HTERT RPE-1 (cell line): Measurements from ENCODE around the gene TOX4.

Experiments used
- in situ Hi-C: fragments of 300-500 bp; cut with MboI; formaldehyde crosslinking; loops from 4 replicates; pipeline ENCODE4 v1.14.3; 2020; ENCODE audit warnings: low sequenced_read_pairs

Gene TOX4

DNA sequence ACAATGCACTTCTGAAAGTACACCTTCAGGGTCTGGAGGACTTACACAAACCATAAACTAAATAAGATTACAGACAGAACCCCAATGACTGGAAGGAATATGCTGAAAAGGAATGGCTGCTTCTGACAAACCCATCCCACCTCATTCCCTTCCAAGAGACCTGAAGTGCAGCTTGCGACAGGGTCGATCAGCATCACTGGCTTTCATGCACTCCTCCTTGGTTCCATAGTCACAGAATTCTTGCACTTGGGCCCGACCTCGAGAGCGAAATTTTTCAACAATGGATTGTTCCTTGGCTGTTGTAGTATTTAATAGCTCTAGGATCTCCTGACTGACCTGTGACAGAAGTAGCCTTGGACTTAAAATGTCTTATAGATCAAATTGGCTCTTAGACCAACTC lies 24.6 kb downstream of the TOX4 start:
- in situ Hi-C loops: no loop called here

DNA sequence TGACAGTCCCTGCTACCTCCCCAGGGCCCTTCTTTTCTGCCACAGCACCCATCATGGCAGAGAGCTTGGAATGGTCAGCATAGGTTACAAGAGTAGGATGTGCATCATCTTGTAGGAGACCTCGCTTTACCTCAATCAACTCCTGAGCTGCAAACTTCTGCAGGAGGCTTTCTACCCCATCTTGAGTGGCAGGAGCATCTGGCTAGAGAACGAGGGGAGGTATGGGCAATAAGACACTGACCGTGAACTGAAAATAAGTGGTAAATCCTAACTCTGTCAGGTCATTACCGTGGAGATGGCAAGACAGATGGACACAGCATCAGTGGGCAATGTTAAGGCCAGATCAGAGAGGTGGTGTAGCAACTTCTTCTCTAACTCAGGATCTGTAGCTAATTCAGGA lies 26.4 kb downstream of the TOX4 start:
- in situ Hi-C loops: no loop called here

DNA sequence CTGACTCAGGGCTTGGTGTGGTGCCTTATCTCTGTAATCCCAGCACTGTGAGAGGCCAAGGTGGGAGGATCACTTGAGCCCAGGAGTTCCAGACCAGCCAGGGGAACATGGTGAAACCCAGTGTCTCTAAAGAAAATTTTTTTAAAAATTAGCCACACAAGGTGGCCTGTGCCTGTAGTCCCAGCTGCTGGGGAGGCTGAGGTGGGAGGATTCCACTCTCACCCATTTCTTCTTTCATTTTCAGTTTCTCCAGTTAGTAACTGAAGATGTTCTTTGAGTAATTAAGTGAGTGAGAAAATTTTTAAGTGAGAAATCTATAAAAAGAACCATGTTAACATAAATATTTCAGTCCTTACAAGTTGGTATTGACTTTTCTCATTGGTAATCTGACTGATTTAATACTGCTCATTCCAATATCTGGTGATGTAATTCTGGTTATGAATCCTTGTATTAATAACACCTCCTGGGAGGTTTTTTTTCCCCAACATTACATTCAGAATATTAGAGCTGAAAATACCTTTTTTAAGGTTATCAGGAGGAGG lies 28.1 kb downstream of the TOX4 start:
- in situ Hi-C loops: no loop called here

DNA sequence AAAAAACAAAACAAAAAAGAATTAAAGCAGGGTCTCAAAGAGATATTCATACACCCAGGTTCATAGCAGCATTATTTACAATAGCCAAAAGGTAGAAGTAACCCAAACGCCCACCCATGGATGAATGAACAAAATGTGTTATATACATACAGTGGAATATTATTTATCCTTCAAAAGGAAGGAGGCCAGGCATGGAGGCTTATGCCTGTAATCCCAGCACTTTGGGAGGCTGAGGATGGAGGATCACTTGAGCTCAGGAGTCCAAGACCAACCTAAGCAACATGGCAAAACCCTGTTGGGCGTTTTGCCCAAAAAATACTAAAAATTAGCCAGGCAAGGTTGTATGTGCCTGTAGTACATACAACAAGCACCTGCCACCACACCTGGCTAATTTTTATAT lies 29.6 kb downstream of the TOX4 start:
- in situ Hi-C loops: no loop called here

DNA sequence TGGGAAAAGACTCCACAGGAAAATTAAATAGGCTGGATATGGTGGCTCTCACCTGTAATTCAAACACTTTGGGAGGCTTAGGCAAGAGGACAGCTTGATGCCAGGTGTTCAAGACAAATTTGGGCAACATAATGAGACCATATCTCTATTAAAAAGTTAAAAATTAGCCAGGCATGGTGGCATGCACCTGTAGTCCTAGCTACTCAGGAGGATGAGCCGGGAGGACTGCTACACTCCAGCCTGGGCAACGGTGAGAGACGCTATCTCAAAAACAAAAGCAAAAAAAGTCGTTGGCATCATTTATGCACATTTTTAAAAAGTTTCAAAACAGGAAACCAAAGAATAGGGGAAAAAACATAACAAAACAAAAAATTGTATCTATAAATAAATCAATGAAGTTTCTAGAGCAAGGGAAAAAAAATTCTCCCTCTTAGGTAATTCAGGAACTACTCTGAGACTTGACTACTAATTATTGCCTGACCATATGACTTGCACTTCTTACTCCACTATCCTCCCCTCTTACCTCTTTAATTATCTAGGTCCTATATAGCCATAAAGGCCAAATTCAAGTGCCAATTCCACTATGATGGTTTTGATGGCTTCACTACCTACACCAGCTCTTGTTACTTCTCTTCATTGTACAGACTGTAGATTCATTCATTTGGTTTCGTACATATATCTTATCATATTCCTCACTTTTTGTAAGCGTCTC lies 32.6 kb downstream of the TOX4 start:
- in situ Hi-C loops: no loop called here

DNA sequence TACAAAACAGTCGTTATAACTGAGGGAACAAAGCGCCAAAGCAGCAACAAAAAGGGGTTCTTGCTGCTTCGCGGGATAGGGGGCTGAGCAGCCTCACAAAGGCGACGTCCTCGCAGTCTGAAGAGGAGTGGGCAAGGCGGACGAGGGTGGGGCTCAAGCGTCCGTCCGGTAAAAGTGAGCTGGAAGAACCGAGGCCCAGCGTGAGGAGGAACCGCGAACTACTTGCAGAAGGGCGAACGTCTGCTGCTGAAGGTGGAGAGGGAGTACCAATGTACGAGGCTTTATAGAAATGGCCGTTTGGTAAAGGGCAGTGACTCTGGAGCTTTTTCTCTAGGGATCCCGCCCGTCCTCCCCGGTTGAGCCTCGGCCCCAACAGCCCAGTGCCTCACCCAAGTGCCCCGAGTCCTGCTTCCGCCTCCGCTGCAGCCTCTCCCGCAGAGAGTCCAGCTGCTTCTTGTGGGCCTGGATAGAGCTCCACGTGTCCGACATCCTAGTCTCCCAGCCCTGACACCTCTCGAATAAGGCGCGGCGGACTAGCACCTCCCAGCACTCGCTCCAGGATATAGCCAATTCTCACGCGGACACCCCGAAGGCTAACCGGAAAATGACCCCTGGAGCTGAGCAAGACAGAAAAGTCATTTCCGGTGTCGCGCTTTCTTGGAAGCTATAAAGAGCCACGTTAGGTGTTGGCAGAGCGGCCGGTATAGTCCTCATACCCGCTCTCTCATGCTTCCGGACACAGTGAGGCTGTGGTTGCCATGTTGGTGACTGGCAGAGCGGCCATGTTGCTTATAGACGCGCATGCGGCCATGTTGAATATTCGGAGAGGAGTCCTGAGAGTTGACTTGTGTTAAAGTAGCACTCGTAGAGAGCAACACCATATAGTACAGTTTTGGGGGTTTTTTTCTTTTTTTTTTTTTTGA lies 34.0 kb downstream of the TOX4 start, which contains the start of gene METTL3:
METTL3 (minus strand) TSS at position 606 of the 923 bp plus-strand sequence; CDS start at position 489, 117 bp downstream.
- in situ Hi-C loops: no loop called here

DNA sequence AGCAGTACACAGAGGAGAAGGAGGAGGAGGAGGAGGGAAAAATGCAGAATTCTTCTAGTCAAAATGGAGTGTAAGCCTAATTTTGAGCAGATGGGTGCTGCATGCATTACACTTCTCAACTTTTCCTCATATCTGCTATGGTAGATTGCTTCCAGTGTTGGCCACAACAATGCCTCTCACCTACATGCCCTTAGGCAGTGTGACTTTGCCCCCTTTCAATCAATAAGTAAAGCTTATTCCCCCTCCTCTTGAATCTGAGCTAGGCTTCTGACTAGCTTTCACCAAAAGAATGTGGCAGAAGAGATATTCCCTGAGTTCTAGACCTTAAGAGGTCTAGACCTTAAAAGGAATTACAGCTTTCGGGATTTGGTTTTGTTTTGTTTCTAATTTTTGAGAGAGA lies 37.3 kb downstream of the TOX4 start:
- in situ Hi-C loops: no loop called here

DNA sequence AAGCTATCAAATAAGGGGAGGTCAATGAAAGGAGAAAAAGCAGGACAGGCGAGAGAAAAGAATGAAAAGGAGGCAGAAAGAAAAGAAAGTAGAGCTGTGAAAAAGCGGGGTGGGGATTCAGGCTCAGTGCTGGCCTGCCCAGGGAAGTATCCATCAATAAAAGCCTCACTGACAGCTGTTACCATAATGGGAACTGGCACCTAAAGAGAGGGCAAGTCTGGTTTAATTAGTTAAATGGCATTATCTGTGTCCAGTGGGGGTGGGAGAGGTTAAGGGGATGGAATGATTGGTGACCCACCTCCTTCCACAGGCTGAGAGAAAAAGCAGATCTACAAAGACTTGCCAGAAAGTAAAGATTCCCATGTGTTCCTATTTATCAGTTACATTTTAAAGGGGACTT lies 41.7 kb downstream of the TOX4 start:
- in situ Hi-C loops: no loop called here

DNA sequence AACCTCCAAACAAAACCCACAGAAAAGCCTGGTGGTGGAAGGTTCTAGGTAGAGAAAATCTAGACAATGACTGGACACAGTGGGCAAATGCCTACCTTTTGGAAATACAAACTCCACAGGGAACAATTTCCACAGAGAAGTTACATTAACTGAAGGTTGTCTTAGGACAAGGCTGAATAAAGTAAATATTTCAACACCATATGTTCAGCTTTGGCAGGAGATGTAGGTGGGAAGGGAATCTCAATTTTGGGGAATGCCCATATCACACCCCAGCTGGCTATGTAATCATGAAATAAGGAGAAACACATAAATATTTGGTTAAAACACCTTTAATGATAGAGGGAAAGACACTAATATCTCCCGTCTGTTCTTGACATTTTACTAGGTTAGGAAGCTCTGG lies 43.8 kb downstream of the TOX4 start:
- in situ Hi-C loops: no loop called here

DNA sequence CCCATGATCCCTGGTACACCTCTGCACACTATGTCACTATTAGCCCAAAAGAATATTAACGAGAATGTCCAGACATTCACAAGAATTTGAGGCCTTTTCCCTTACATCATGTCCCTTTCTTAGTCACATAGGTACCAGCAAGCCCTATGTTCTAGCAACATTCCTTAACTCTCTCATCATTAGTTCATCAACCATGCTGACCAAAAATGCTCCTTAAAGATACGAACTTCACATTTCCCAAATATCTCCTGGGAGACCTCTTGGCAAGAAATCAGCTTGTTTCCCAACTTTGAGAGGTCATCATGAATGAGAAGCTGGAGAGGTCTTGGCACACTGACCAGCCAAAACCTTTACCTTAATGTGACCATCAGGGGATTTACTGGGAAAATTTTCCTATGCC lies 44.5 kb downstream of the TOX4 start:
- in situ Hi-C loops: no loop called here

DNA sequence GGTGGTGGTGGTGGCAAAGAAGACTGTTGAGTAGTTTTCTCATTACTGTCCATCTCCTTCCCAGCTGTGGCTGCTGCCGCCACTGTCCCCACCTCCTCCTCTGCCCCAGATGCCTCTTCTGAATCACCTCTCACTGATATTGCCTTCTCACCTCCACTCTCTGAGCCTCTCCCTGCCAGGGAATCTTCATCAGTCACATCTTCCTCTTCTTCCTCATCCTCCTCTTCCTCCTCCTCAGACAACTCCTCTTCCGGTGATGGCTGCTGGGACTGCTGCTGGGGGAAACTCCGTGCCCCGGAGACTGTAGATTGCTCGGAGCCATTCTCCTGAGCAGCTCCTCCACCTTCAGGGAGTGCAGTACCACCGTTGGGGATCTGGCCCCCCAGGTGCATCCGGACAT lies 46.2 kb downstream of the TOX4 start:
- in situ Hi-C loops: no loop called here

DNA sequence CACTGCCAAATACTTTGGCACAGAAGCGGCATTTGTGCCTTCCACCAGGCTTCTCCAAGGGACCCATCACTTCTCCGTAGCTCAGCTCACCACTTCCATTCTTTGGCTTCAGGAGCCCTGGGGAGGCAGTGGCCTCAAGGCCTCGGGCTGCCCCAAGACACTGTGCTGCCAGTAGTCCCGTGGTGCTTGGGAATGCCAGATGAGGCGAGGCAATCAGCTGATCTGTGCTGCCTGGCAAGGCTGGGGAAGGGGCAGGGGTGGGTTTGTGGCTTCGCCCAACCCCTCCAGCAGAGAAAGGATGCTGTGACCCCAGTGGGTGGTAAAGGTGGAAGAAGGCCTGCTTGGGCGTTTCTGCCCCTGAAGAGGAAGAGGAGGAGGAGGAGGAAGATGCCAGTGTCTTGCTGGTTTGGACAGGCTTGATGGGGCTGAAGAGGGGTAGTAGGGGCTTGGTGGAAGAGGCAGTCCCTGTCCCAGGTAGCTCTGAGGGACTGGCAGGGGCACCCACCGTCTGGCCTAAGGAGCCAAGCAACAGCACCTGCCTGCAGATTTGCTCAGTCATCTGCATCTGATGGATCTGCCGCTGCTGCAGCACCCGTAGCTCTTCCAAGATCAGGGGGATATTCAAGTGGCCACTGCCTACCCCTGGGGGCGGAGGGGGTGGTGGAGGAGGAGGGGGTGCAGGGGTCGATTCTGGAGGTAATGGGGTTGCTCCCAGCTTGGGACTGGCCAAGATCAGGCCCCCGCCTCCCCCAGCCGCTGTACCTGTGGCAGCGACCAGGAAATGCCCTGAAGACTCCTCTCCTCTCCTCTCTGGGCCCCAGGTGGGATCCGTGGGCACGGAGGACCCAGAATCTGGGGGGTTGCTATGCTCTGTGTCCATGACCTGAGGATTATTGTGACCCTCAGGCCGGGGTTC lies 47.8 kb downstream of the TOX4 start:
- in situ Hi-C loops: no loop called here

DNA sequence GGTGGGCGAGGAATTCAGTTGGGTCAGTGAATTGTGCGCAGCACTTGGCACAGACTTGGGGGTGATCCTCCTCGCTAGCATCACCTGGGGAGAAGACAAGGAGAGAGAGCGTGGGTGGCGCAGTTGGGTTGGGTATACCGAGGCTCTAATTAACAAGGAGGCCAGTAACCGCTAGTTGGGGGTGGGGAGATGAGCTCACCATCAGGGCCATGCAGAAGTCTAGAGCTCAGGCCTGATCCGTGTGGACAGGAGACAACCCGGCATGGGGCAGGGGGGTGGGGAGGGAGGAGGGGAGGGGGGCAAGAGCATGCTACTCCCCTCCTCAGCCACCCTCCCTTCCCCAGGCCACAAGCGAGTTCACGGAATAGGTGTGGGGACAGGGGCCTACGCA lies 48.6 kb downstream of the TOX4 start:
- in situ Hi-C loops: no loop called here

DNA sequence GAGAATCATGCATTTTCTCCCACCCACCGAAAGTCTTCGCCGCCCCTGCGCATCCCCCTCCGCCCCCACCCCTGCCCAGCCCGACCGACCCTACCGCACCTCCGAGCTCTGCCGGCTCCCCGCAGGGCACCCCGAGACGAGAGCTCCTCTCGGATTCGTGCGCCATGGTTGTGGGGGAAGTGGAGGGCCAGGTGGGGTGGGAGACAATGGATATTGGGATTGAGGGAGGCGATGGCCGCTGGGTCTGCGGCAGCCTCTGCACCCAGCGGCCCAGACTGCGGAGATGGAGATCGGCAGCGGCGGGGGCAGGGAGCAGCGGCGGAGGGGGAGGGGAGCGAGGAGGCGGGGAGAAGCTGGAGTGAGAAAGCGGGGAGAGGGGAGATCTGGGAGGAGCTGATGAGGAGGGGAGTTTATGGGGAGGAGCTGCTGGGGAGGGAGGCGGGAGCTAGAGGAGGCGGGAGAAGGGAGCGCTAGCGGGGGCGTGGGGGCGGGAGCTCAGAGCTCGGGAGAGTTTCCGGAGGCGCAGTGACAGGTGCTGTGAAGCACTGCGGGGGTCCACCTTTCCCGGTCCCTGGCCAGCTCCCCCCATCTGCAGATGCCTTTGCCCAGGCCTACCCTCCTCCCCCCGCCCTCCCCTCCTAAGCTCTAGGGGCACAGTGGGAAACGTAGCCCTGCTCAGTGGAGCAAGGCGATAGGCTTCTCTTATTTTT lies 49.1 kb downstream of the TOX4 start, which contains the start of gene SALL2:
SALL2 (minus strand) TSS at position 385 of the 710 bp plus-strand sequence; CDS start at position 166, 219 bp downstream.
- in situ Hi-C loops: no loop called here

DNA sequence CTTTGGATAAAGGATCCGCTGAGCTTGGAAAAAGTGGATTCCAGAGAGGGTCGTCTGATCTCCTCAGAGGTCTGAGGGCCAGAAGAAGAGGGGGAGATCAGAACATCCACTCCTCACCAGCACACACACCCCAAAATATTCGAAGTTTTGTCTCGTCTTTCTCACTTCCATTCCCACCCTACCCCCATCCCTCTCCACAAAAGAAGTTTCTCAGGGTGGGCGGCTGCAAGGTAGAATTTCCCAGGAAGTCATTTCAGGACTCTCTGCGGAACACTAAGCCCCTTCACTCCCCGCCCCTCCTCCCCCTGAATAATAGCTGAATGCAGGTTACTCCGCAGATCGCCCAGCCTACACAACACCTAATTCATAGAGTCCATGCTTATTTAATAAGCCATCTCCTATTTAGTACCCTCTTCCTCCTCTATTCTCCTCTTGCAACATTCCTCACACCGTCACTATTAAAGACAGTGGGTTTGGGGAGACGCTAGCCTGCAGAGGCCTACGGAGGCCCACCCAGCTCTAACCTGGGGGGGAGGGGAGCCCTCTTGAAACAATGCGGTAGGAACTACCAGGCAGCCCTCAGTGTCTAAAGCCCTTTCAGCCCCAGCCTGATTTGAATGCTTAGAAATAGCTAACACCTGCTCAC lies 49.8 kb downstream of the TOX4 start:
- in situ Hi-C loops: no loop called here

DNA sequence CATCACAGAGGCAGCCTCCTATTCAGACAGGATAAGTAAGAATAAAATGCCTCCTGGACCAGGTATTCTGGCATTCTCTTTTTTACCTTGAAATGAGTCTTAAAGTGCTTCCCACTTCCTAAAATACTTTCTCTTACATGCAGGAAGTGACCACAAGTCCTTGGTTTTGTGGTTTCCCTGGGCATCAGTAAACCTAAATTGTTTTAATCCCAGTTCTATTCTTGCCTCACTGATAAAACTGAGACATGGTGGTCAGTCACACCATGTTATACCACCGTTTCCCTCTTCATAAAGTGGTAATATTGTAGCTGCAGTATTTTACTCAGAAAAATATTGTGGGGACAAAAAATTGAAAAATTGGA lies 50.3 kb downstream of the TOX4 start:
- in situ Hi-C loops: no loop called here

DNA sequence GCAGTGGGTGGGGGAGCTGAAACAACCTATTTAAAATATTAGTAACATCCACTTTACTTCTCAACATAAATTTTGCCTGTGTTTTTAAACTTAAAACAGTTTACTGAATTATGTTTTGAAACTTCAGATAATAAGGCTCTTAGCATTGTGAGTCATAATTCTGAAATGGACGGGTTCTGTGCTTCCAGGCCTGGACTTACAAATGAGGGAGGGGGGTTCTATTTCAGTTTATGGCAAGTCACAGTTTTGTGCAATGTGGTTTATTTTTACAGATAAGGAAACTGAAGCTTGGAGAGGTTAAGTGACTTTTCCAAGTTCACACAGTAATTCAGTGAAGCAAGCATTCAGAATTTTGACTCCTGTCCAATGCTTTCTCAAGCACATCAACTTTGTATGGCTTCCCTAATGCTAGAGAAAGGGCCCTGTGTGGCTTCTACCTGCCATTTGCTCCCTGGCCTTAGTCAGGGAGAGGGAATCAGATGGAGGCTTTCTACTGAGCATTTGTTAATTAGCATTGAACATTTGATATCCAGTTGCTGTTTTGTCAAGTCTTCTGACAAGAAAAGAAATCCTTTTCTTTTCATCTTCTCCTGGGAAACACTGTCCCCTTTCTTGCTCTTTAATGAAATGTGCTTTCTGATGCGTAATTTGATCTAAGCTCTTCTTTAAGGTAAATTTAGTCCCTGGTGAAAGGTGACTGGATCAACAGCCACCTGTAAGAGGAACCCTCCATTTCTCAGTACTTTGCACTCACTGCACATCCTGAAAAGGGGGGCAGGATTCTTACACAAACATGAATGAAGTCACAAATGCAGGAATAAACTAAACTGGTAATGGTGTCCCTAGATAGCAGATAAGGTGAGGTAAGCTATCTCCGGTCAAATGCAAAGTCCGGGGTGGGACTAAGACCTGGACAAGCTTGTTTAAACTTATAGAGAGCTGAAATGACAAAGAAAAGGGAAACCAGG lies 51.7 kb downstream of the TOX4 start:
- in situ Hi-C loops: no loop called here

DNA sequence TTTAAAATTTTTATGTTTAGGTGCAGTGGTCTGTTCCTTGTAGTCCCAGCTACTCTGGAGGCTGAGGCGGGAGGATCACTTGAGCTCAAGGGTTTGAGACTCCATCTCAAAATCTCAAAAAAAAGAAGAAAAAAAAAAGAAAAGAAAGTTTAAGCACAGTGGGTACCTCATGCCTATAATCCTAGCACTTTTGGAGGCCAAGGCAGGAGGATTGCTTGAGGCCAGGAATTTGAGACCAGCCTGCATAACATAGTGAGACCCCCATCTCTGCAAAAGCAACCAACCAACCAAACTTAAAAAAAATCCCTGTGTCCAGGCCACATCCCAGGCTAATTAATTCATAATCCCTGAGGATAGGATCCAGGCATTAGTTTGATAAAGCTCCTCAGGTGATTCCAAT lies 52.5 kb downstream of the TOX4 start:
- in situ Hi-C loops: no loop called here

DNA sequence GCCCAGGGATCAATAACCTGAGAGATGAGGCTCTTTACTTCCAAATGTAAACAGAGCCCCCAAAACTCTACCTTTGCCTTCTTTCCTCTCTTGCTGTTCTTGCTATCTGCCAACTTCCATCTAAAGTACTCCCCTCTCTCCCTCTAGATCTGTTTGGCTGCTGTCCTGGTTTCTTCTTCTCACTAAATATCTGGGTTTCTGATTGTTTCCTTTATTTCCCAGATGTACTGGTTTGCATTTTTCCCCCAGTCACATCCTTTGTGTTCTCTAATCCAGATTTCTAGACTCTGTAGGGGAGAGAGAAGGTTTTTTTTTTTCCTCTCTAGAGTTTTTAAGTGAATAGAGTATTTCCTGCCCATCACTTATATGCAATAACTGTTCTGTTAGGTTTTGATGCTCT lies 56.3 kb downstream of the TOX4 start:
- in situ Hi-C loops: no loop called here
